ENCODE measurements around the gene CASK.

DNA sequence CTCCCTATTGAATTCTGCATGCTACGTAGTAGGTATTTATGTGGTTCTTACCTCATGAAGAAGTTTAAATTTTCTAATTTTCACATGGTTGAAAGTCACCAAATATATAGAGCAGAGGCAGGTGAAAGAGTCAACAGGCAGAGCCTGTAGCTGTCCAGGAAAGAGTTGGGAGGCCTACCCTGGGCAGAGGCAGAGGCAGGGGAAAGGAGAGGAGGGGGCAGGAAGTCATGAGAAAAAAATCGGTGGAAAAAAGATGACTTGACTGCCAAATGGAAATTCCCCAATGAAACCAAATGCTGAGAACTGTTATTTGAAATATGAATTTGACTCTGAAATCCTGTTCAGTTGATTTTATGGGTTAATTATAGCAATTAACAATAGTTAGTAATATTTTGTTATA is 257.7 kb downstream of the CASK start:
- TF ChIP-seq ZNF317 (CRISPR knock-in tag; IDR thresholded peaks at IDR 0.05; ENCODE audit: borderline replicate concordance, low read depth), result no peak
- no peak for TF ChIP-seq KAT7 (CRISPR knock-in tag; IDR thresholded peaks at IDR 0.05; ENCODE audit: borderline replicate concordance)

Data from WTC11 (cell line).